Left lung (tissue), 10 donors: Measurements from ENCODE around the gene DBF4. TPM values are rescaled to one million over a fixed set of nuclear protein-coding genes. Genes with fewer than 3 reads are reported as not detected.
"Not testable (repeated sequence)": the region's sequence is repeated elsewhere in the genome, so short reads cannot be mapped to it uniquely, and the experiment has no call there.

Experiments
- ATAC-seq: fragments of 200-7000 bp; cut with Tn5 transposase; one replicate; pipeline ENCODE4 v1.9.1; 2020; ENCODE audit warnings: moderate library complexity
- DNase-seq, 4 donors: peaks; one replicate each; pipeline ENCODE4 v3.0.0-alpha.2; 2013 to 2020
- H3K27ac ChIP-seq, 2 donors: fragments of 200-600 bp; sonication (generic) in 1 of 2; one replicate each; pipeline versions ENCODE4 v1.5.0 to v1.8.0; 2020 to 2021
- H3K27me3 ChIP-seq, 2 donors: fragments of 200-600 bp; sonication (generic) in 1 of 2; one replicate each; pipeline versions ENCODE4 v1.5.0 to v1.8.0; 2020 to 2021
- H3K36me3 ChIP-seq, 2 donors: fragments of 200-600 bp; sonication (generic) in 1 of 2; one replicate each; pipeline versions ENCODE4 v1.5.0 to v1.8.0; 2020 to 2021
- H3K4me1 ChIP-seq, 2 donors: fragments of 200-600 bp; one replicate each; pipeline ENCODE4 v1.8.0; 2021
- H3K4me3 ChIP-seq, 2 donors: fragments of 200-600 bp; sonication (generic) in 1 of 2; one replicate each; pipeline versions ENCODE4 v1.5.0 to v1.8.0; 2020 to 2021; ENCODE audit warnings: mild to moderate bottlenecking in 1 of 2
- H3K9me3 ChIP-seq, 2 donors: fragments of 200-600 bp; sonication (generic) in 1 of 2; one replicate each; pipeline versions ENCODE4 v1.5.0 to v1.8.0; 2020 to 2021
- intact Hi-C, 2 donors: fragments of 100-400 bp; cut with DNase I; formaldehyde crosslinking; loops; one replicate each; pipeline versions ENCODE4 v1.11.2 to v1.14.2; 2022
- polyA plus RNA-seq, 6 donors: library from polyadenylated mRNA; unstranded; fragments of 120-200 nt; gene quantifications; one replicate each; pipeline ENCODE4 v1.2.1, GENCODE V29; 2013; ENCODE audit not compliant: insufficient read length in 6 of 6
- total RNA-seq, 2 donors: library from RNA; stranded (reverse); fragmentation: NEBNext Ultra II Directional; extraction: Animal tissue kit (Norgen Biotek cat#: 25700); gene quantifications; one replicate each; pipeline ENCODE4 v1.2.1, GENCODE V29; 2021
- TF ChIP-seq, protein P1 (sequence below), 2 donors: fragments of 200-600 bp; sonication (generic) in 1 of 2; IDR thresholded peaks; one replicate each; pipeline versions ENCODE4 v1.5.0 to v1.8.0; 2021; ENCODE audit warnings: antibody characterized with exemption in 2 of 2
- donor health status: DM: no; HTN: yes; CAD: no.
- donor health status: DM: no; HTN: no; CAD: no.

The DBF4 gene
- total and polyA plus RNA-seq, 8 donors = 10.0 to 23.7 (median 17.3) TPM

GRCh38 chr7:87870471-87870870 lies 5.8 kb upstream of the DBF4 start:
- DNase-seq (no peak), ATAC-seq (no peak)
- H3K9me3 ChIP-seq = peaks cover 0 to 31% of the 10 kb centered on the region in 2 donors
- H3K27ac ChIP-seq = no peak overlapping the region
- no peaks in the 10 kb centered on the region for H3K27me3 ChIP-seq
- no peak overlapping the region for H3K4me3 ChIP-seq
- TF ChIP-seq, protein P1, sequence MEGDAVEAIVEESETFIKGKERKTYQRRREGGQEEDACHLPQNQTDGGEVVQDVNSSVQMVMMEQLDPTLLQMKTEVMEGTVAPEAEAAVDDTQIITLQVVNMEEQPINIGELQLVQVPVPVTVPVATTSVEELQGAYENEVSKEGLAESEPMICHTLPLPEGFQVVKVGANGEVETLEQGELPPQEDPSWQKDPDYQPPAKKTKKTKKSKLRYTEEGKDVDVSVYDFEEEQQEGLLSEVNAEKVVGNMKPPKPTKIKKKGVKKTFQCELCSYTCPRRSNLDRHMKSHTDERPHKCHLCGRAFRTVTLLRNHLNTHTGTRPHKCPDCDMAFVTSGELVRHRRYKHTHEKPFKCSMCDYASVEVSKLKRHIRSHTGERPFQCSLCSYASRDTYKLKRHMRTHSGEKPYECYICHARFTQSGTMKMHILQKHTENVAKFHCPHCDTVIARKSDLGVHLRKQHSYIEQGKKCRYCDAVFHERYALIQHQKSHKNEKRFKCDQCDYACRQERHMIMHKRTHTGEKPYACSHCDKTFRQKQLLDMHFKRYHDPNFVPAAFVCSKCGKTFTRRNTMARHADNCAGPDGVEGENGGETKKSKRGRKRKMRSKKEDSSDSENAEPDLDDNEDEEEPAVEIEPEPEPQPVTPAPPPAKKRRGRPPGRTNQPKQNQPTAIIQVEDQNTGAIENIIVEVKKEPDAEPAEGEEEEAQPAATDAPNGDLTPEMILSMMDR (IDR thresholded peaks at IDR 0.05) = no peak
- intact Hi-C loops = no loop called here
- peaks cover 0 to 16% of the 10 kb centered on the region in 2 donors for H3K36me3 ChIP-seq
- peaks cover 0 to 30% of the 10 kb centered on the region in 2 donors for H3K4me1 ChIP-seq

- Histone ChIP-seq H3K4me3 (no peak overlapping the region), H3K9me3 (peaks cover 0 to 14% of the 10 kb centered on the region in 2 donors), H3K36me3 (no peaks in the 10 kb centered on the region), H3K27ac (peak overlapping the region in 1 of 2 donors; percentile 96), H3K27me3 (no peaks in the 10 kb centered on the region), H3K4me1 (peaks cover 0 to 35% of the 10 kb centered on the region in 2 donors)
- ATAC-seq (no peak), DNase-seq (no peak)
- TF ChIP-seq, protein P1 (IDR thresholded peaks at IDR 0.05) = no peak
- intact Hi-C loops = no loop called here
These were observed 3.9 kb upstream of the DBF4 start for GRCh38 chr7:87872346-87872745.

DNA sequence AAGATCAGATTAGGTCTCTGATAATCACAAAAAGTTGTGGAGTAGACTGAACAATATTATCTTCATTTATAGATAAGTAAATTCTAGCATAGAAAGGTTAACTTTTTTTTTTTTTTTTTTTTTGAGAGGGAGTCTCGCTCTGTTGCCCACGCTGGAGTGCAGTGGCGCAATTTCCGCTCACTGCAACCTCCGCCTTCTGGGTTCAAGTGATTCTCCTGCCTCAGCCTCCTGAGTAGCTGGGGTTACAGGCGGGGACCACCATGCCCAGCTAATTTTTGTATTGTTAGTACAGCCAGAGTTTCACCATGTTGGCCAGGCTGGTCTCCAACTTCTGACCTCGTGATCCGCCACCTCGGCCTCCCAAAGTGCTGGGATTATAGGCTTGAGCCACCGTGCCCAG lies 3.0 kb upstream of the DBF4 start:
- Histone ChIP-seq H3K9me3 (peaks cover 0 to 14% of the 10 kb centered on the region in 2 donors), H3K4me1 (peaks cover 0 to 44% of the 10 kb centered on the region in 2 donors), H3K4me3 (peak overlapping the region in 1 of 2 donors; percentile 80), H3K27ac (peak overlapping the region in 1 of 2 donors; percentile 96)
- H3K27me3 ChIP-seq, H3K36me3 ChIP-seq, ATAC-seq, intact Hi-C loops: not testable (repeated sequence)
- peak in 1 of 4 donors; percentile 77 for DNase-seq

DNA sequence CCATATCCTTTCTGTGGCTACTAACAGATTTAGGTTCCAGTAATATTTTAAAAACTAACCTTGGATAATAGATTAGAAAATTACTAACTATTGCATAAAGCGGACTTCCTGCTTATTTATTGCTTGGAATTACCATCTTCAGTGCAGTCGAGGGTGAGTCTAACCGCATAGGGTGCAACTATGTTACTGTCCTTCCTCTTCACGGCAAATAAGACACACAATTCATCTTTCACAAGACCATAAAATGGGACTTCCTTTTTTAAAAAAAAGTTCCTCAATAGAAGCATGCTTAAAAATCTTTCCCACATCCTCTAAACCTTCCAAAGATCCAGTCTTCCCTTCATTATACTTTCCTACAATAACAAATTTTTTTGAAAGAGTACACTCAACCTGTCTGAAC lies 2.2 kb upstream of the DBF4 start:
- intact Hi-C loops = no loop called here
- H3K27ac ChIP-seq = peak overlapping the region in 1 of 2 donors; percentile 96
- peak overlapping the region in 1 of 2 donors; percentile 80 for H3K4me3 ChIP-seq

GRCh38 chr7:87875151-87876039 lies 898 bp upstream of the DBF4 start:
- Histone ChIP-seq H3K36me3 (no peaks in the 10 kb centered on the region), H3K9me3 (peaks cover 0 to 9% of the 10 kb centered on the region in 2 donors), H3K27me3 (no peaks in the 10 kb centered on the region), H3K4me1 (peaks cover 0 to 46% of the 10 kb centered on the region in 2 donors), H3K27ac (peak overlapping the region; percentile 92 to 96), H3K4me3 (peak overlapping the region; percentile 80 to 85)
- TF ChIP-seq, protein P1 (IDR thresholded peaks at IDR 0.05) = no peak
- DNase-seq (peak in 3 of 4 donors; percentile 51 to 88 (median 55)), ATAC-seq (peak; percentile 27)
- intact Hi-C loops = no loop called here

More for the DNA sequence above, 2.2 kb upstream of the DBF4 start:
- Histone ChIP-seq H3K27me3 (no peaks in the 10 kb centered on the region), H3K36me3 (no peaks in the 10 kb centered on the region), H3K4me1 (peaks cover 0 to 46% of the 10 kb centered on the region in 2 donors), H3K9me3 (peaks cover 0 to 14% of the 10 kb centered on the region in 2 donors)
- no peak for DNase-seq
- TF ChIP-seq, protein P1 (IDR thresholded peaks at IDR 0.05) = no peak
- no peak for ATAC-seq
